GM10248 (cell line): ENCODE data around the gene DMBX1.

ENCODE experiments used
- CTCF ChIA-PET: fragments of 300-600 bp; sonication (Branson Sonifier 250); formaldehyde crosslinking; extraction: SDS; loops from one replicate; lab custom pipeline; 2021; ENCODE audit warnings: antibody characterized with exemption; lab: Yijun Ruan, JAX
- POLR2A ChIA-PET: fragments of 350-650 bp; sonication (Branson Sonifier 250); formaldehyde crosslinking; extraction: SDS; loops from one replicate; lab custom pipeline; 2020; ENCODE audit warnings: antibody characterized with exemption; lab: Yijun Ruan, JAX
- DNase-seq: peaks from one replicate; pipeline ENCODE4 v3.0.0; 2012; ENCODE audit errors: extremely low spot score
- CTCF ChIP-seq: IDR thresholded peaks from 2 replicates; pipeline ENCODE4 v1.5.1; 2012; ENCODE audit warnings: mild to moderate bottlenecking, low read depth; ENCODE audit errors: extremely low read depth, missing control alignments, control extremely low read depth

DMBX1 gene

GRCh38 chr1:46472498-46473181 lies 17.0 kb upstream of the DMBX1 start:
- POLR2A ChIA-PET = no interaction called here
- DNase-seq = no peak
- CTCF ChIA-PET = interaction anchor here (0.7 to 12.7 kb wide), 5 partner anchors 13 to 61 kb away, joined by 3 to 169 read pairs (median 3); a partner anchor contains a TSS
- no peak for TF ChIP-seq CTCF

DNA sequence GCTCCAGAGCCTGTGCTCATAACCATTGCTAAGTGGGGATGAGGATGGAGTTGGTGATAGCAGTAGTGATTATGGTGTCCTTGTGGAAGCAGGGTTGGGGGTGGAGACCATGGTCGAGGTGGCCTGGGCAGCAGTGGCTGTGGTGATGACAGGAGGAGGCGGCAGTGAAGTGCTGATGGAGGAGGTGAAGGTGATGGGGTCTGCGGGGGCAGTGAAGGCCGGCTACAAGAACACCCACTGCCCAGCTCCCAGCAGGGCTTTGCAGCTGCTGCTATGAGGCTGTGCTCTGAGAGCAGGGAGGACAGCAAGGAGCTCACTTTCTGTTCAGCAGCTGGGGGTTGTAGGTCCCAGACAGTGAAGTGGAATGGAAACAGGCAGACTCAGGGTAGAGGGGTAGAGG lies 15.6 kb upstream of the DMBX1 start:
- ChIA-PET CTCF (interaction anchor here (0.8 to 12.7 kb wide), 3 partner anchors 27 to 60 kb away, joined by 3 to 169 read pairs (median 7); a partner anchor contains a TSS), POLR2A (no interaction called here)
- no peak for DNase-seq
- no peak for TF ChIP-seq CTCF

DNA sequence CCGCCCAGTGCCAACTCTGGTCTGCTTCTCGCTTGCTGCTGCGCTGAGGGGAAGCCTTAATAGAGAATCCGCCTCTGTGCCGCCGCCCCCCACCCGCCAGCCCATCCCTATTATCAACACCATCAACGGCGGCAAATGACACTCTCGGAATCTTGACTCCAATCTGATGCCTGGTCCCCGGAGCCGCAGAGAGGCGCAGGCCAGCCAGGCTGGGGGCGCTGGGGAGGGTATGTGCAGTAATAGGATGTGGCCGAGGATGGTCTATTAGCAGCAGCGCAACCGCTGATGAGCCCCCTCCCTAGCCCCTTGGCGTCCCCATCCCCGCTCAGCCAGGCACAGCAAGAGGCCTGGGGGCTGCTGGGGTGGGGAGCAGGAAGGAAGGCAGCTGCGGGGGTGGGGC lies 15.1 kb upstream of the DMBX1 start:
- POLR2A ChIA-PET = no interaction called here
- TF ChIP-seq CTCF = no peak
- CTCF ChIA-PET = interaction anchor here (12.7 kb wide), 1 partner anchor 59 kb away, joined by 169 read pairs; a partner anchor contains a TSS
- DNase-seq = no peak

DNA sequence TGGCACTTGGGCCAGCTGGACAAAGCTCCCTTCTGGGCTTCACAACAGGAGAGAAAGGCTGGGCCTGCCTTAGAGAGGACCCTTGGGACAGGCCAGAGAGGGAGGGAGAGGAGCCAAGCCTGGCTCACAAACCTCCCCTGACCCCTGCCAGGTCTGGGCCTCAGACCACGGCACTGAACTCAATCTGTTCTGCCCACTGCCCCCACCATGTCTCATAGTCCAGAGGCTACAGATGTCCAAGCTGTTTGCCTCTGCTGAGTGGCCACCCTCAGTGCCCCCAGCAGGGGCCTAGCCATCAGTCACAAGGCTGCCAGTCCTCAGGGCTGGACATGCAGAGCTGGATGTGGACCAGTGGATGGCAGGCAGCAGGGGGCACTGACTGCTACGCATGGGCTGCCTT lies 13.0 kb upstream of the DMBX1 start:
- no peak for TF ChIP-seq CTCF
- ChIA-PET CTCF (interaction anchor here (1.1 to 12.7 kb wide), 10 partner anchors 12 to 251 kb away, joined by 3 to 169 read pairs (median 6); a partner anchor contains a TSS), POLR2A (no interaction called here)
- DNase-seq = no peak

DNA sequence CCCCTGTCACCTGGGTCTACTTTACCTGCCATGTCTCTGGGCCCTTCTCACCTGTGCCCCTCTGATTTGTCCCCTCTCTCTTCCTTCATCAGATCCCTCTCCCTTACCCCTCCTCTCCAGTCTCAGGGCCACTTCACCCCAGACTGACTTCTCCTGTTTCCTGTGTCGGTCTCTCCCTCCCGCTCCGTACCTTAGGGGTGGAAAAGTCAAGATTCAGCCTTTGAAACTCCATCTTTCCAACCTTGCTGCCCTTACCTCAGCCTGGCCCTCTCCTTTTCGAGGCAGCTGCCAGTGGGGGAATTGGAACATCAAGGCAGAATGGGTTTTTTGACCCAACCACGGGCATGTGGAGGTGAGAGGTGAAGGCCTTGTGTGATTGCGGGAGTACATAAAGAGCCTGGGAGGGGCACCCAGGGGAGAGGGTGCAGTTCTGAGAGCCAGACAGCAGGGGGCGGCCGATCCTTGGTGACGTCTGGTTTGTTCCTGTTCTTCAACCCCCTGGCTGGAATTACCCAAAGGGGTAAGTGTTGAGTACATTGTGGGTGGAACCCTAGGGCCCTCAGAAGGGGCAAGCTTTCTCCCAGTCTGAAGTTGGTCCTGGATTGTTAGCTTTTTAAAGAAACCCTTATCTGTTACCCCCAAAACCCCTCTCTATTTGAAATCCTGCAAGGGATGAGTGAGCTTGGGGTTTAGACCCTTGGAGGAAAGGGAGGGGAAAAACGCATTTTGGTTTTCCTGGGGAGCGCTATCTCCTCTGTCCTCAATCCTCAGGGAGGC lies 12.3 kb upstream of the DMBX1 start:
- CTCF ChIA-PET = interaction anchor here (0.7 to 12.7 kb wide), 26 partner anchors 10 to 250 kb away, joined by 3 to 169 read pairs (median 4); a partner anchor contains a TSS
- TF ChIP-seq CTCF = peak; percentile 91
- POLR2A ChIA-PET = no interaction called here
- peak; percentile 87 for DNase-seq

- DNase-seq = no peak
- POLR2A ChIA-PET = no interaction called here
- no peak for TF ChIP-seq CTCF
- CTCF ChIA-PET = interaction anchor here (0.9 to 12.7 kb wide), 9 partner anchors 31 to 239 kb away, joined by 3 to 169 read pairs (median 5); a partner anchor contains a TSS
These were observed 10.7 kb upstream of the DMBX1 start for GRCh38 chr1:46478721-46479485.
